Measurements from ENCODE around the gene KCNQ1. TPM values are rescaled to one million over a fixed set of nuclear protein-coding genes. Genes with fewer than 3 reads are reported as not detected.

The KCNQ1 gene
- total and polyA plus RNA-seq, 2 donors (not counting 3 experiments of a cell fraction or from before 2014, with no cell fraction given): 0.07 to 0.09 TPM

DNA sequence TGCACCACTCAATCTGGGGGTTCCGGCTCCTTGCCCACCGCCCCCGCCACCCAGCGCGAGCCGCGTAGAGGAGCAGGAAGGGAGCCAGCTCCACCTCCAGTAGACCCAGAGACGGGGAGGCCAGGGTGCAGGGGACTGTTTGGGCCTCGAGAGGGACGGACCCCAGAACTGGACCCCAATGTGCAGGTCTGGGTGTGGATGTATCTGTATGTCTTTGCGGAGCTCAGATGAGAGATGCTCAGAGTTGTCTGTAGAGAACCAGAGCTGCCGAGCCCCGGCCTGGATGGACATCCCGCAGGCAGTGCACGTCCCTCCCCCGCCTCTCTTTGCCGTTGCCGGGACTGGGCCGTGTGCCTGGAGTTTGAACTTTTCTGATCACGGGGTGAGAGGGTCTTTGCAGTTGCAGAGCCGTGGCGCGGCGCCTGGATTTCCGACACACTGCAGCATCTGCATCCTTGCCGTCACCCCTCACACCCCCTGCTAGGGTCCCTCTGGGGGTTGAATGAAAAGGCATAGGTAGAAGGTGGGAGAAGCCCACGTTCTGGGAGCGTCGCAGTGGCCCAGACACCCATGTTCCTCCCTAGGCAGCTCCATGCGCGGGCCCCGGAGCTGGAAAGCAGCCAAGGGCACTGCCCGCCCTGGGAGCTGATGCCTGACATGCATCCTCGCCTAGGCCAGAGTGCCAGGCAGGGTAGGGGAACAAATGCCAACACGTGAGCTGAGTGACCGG lies 105.2 kb downstream of the KCNQ1 start:
- dilution Hi-C loops (cut with MboI; ENCODE audit: extremely low pct_ligation_motif_present, low sequenced_read_pairs): no loop called here
- Histone ChIP-seq H3K9me1 (replicated peaks; ENCODE audit: control insufficient read depth, extremely low read depth, insufficient read depth, low read length) (no peaks in the 10 kb centered on the region), H3K27ac (ENCODE audit: insufficient read depth, low read depth, low read length) (no peak overlapping the region), H3K27me3 (ENCODE audit: control insufficient read depth in 2 of 2, insufficient read depth in 2 of 2, low read length in 2 of 2) (no peaks in the 10 kb centered on the region), H3K79me2 (ENCODE audit: control insufficient read depth, insufficient read depth, low read length) (no peaks in the 10 kb centered on the region), H3K9ac (replicated peaks; ENCODE audit: extremely low read depth, insufficient read depth, low read length) (no peak overlapping the region), H3K4me2 (ENCODE audit: insufficient read depth, low read length) (no peak overlapping the region), H2AFZ (ENCODE audit: low read depth, low read length) (no peak overlapping the region), H3K9me3 (replicated peaks; ENCODE audit: control insufficient read depth, insufficient read depth, low read length) (no peaks in the 10 kb centered on the region), H3K36me3 (ENCODE audit: control insufficient read depth in 2 of 2, extremely low read depth in 1 of 2, insufficient read depth in 2 of 2, low read length in 2 of 2) (no peaks in the 10 kb centered on the region), H4K20me1 (replicated peaks; ENCODE audit: control insufficient read depth, extremely low read depth, insufficient read depth, low read length) (no peaks in the 10 kb centered on the region), H3K4me1 (ENCODE audit: control insufficient read depth, extremely low read depth, insufficient read depth, low read length) (no peaks in the 10 kb centered on the region), H3K4me3 (replicated peaks in 1 of 3; ENCODE audit: insufficient read depth in 1 of 3, low read depth in 1 of 3, low read length in 3 of 3) (no peak overlapping the region)
- FAIRE-seq (no peak), DNase-seq (ENCODE audit: low read depth, low spot score) (no peak)
- CTCF ChIA-PET: no interaction called here
- TF ChIP-seq, protein P1, sequence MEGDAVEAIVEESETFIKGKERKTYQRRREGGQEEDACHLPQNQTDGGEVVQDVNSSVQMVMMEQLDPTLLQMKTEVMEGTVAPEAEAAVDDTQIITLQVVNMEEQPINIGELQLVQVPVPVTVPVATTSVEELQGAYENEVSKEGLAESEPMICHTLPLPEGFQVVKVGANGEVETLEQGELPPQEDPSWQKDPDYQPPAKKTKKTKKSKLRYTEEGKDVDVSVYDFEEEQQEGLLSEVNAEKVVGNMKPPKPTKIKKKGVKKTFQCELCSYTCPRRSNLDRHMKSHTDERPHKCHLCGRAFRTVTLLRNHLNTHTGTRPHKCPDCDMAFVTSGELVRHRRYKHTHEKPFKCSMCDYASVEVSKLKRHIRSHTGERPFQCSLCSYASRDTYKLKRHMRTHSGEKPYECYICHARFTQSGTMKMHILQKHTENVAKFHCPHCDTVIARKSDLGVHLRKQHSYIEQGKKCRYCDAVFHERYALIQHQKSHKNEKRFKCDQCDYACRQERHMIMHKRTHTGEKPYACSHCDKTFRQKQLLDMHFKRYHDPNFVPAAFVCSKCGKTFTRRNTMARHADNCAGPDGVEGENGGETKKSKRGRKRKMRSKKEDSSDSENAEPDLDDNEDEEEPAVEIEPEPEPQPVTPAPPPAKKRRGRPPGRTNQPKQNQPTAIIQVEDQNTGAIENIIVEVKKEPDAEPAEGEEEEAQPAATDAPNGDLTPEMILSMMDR (IDR thresholded peaks at IDR 0.05; ENCODE audit: extremely low read depth in 1 of 2, insufficient read depth in 1 of 2, low read depth in 1 of 2, low read length in 2 of 2): no peak
- TF ChIP-seq, protein P2, sequence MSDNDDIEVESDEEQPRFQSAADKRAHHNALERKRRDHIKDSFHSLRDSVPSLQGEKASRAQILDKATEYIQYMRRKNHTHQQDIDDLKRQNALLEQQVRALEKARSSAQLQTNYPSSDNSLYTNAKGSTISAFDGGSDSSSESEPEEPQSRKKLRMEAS (IDR thresholded peaks at IDR 0.05; ENCODE audit: insufficient read depth, insufficient read length): no peak
- TF ChIP-seq JUN (IDR thresholded peaks at IDR 0.05; ENCODE audit: borderline replicate concordance, insufficient read depth, insufficient read length, low read depth): no peak
- TF ChIP-seq EZH2 (IDR thresholded peaks at IDR 0.05; ENCODE audit: borderline replicate concordance, low read depth, low read length, severe bottlenecking): no peak
- TF ChIP-seq FOS (IDR thresholded peaks at IDR 0.05; ENCODE audit: borderline replicate concordance, insufficient read depth, low read length): no peak
- no peak for TF ChIP-seq POLR2AphosphoS5 (IDR thresholded peaks at IDR 0.05; ENCODE audit: insufficient read depth, low read depth, low read length)
- no peak for TF ChIP-seq GATA2 (IDR thresholded peaks at IDR 0.05; ENCODE audit: insufficient read depth, insufficient read length, low read depth, low read length)
- BruUV-seq (replicated peaks): no TSS peak
- POLR2A ChIA-PET: no interaction called here
- intact Hi-C loops (cut with micrococcal nuclease): no loop called here
